ENCODE data around the gene KLHL18. TPM values are rescaled to one million over a fixed set of nuclear protein-coding genes. Genes with fewer than 3 reads are reported as not detected.

Gene KLHL18
- total and polyA plus RNA-seq, 7 donors: 44.2 to 170 (median 68.7) TPM

- H3K9me3 ChIP-seq: no peaks in the 10 kb centered on the region
- TF ChIP-seq, protein P1, sequence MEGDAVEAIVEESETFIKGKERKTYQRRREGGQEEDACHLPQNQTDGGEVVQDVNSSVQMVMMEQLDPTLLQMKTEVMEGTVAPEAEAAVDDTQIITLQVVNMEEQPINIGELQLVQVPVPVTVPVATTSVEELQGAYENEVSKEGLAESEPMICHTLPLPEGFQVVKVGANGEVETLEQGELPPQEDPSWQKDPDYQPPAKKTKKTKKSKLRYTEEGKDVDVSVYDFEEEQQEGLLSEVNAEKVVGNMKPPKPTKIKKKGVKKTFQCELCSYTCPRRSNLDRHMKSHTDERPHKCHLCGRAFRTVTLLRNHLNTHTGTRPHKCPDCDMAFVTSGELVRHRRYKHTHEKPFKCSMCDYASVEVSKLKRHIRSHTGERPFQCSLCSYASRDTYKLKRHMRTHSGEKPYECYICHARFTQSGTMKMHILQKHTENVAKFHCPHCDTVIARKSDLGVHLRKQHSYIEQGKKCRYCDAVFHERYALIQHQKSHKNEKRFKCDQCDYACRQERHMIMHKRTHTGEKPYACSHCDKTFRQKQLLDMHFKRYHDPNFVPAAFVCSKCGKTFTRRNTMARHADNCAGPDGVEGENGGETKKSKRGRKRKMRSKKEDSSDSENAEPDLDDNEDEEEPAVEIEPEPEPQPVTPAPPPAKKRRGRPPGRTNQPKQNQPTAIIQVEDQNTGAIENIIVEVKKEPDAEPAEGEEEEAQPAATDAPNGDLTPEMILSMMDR (IDR thresholded peaks at IDR 0.05): no peak
- 84 to 91% (median 87%) methylated on average over 19 of the region's 19 CpGs for WGBS, 3 donors
- DNase-seq (no peak), ATAC-seq (no peak)
- no peaks in the 10 kb centered on the region for H3K36me3 ChIP-seq (ENCODE audit: insufficient read depth in 1 of 2, low read depth in 1 of 2)
- intact Hi-C loops (cut with DNase I): no loop called here
- H3K27ac ChIP-seq: peak overlapping the region; percentile 100
- H3K27me3 ChIP-seq (ENCODE audit: insufficient read depth in 3 of 3, low read length in 2 of 3): no peaks in the 10 kb centered on the region
- H3K4me3 ChIP-seq: peak overlapping the region; percentile 98
- H3K4me1 ChIP-seq: peaks cover 27% of the 10 kb centered on the region
Measured at GRCh38 chr3:47379411-47379899, 96.7 kb downstream of the KLHL18 start.

DNA sequence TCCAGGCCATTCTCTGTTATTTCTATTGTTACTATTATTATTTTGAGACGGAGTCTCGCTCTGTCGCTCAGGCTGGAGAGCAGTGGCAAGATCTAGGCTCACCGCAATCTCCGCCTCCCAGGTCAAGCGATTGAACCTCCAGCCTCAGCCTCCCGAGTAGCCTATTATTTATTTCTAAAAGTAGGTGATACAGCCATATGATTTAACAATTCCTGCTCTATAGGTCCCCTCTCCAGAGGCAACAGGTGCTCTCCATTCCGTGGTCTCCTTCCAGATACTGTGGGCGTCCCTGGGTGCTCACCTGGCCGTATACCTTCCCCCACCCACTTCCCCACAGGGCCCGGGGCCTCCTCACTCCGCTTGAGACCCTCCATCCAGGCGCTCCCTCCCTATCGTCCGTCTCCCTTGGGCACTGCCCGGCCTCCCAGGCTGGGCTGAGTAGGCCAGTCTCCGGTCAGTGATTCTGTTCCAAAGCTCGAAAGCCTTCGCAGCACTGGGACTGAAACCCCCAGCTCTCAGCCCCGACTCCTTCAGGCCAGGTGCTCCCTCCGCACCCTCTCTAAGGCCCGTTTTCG lies 97.4 kb downstream of the KLHL18 start:
- intact Hi-C loops (cut with DNase I): no loop called here
- ATAC-seq: peak in 1 of 4 donors; percentile 6
- WGBS, 3 donors: 12% methylated on average over 23 of the region's 23 CpGs

DNA sequence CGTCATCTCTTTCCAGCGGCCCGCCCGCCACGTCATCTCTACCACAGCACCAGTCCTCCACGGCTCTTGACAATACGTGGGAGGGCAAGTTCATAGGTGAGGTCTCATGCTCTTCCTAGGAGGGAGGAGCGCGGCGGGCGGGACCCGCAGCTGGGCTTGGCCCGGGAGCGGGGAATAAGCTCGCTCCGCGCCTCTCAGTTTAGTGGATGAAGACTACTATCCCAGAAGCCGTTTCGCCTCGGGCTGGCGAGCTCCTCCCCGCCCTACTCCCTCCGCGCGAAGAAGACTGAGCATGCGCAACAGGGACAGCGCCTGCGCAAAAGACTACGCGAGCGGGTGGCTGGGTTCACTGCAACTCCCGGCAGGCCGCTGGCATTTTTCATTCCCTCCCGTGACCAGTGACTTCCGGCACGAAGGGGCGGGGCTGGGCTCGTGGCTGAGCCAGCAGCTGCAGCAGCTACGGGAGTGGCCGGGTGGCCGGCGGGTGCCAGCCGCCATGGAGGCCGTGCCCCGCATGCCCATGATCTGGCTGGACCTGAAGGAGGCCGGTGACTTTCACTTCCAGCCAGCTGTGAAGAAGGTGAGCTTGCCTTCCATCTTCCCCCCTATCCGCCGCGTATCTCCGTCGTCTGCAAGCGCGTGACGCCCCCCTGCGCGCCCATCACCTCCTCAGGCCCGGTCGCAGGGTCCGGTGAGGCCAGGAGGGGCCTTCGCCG lies 98.0 kb downstream of the KLHL18 start, which contains the start of gene PTPN23:
Gene PTPN23, plus strand, starts transcription at position 421 of the 716 bp plus-strand sequence. Its CDS starts 76 bp downstream, at position 497.
- intact Hi-C loops (cut with DNase I): no loop called here
- Histone ChIP-seq H3K4me3 (peak within 1 kb of the TSS; percentile 98), H3K27ac (peak within 1 kb of the TSS; percentile 100), H3K36me3 (ENCODE audit: insufficient read depth in 1 of 2, low read depth in 1 of 2) (peaks cover 0 to 3% of the 10 kb centered on the region in 2 donors), H3K27me3 (ENCODE audit: insufficient read depth in 3 of 3, low read length in 2 of 3) (no peaks in the 10 kb centered on the region), H3K9me3 (no peaks in the 10 kb centered on the region), H3K4me1 (peaks cover 34% of the 10 kb centered on the region)
- TF ChIP-seq, protein P1 (IDR thresholded peaks at IDR 0.05): no peak
- peak; percentile 99 to 100 for DNase-seq
- 0 to 1% (median 0%) methylated on average over 55 to 61 of the region's 61 CpGs for WGBS, 3 donors
- peak; percentile 90 to 95 (median 92) for ATAC-seq

More for the DNA sequence above, 97.4 kb downstream of the KLHL18 start:
- H3K4me1 ChIP-seq: peaks cover 27% of the 10 kb centered on the region
- H3K9me3 ChIP-seq: no peaks in the 10 kb centered on the region
- H3K36me3 ChIP-seq (ENCODE audit: insufficient read depth in 1 of 2, low read depth in 1 of 2): no peaks in the 10 kb centered on the region
- H3K27ac ChIP-seq: peak overlapping the region; percentile 100
- TF ChIP-seq, protein P1 (IDR thresholded peaks at IDR 0.05): no peak
- H3K27me3 ChIP-seq (ENCODE audit: insufficient read depth in 3 of 3, low read length in 2 of 3): no peaks in the 10 kb centered on the region
- no peak for DNase-seq
- peak overlapping the region; percentile 98 for H3K4me3 ChIP-seq

- intact Hi-C loops (cut with DNase I): no loop called here
- H3K4me1 ChIP-seq: peaks cover 39% of the 10 kb centered on the region
- DNase-seq (peak; percentile 88 to 92), ATAC-seq (peak; percentile 71 to 78 (median 72))
- no peaks in the 10 kb centered on the region for H3K27me3 ChIP-seq (ENCODE audit: insufficient read depth in 3 of 3, low read length in 2 of 3)
- TF ChIP-seq, protein P1 (IDR thresholded peaks at IDR 0.05): no peak
- no peaks in the 10 kb centered on the region for H3K9me3 ChIP-seq
- 6 to 7% (median 6%) methylated on average over 39 to 44 of the region's 44 CpGs for WGBS, 3 donors
- peak overlapping the region; percentile 100 for H3K27ac ChIP-seq
- peak overlapping the region; percentile 98 for H3K4me3 ChIP-seq
- H3K36me3 ChIP-seq (ENCODE audit: insufficient read depth in 1 of 2, low read depth in 1 of 2): peaks cover 0 to 6% of the 10 kb centered on the region in 2 donors
Measured at GRCh38 chr3:47381317-47382157, 98.8 kb downstream of the KLHL18 start.

All from psoas muscle (tissue), 8 donors.